NCI-H146 (cell line): ENCODE data around the gene SH3RF1.

Source experiments
- DNase-seq: peaks from one replicate; lab custom pipeline; 2025; lab: John Stamatoyannopoulos, UW

The SH3RF1 gene

DNA sequence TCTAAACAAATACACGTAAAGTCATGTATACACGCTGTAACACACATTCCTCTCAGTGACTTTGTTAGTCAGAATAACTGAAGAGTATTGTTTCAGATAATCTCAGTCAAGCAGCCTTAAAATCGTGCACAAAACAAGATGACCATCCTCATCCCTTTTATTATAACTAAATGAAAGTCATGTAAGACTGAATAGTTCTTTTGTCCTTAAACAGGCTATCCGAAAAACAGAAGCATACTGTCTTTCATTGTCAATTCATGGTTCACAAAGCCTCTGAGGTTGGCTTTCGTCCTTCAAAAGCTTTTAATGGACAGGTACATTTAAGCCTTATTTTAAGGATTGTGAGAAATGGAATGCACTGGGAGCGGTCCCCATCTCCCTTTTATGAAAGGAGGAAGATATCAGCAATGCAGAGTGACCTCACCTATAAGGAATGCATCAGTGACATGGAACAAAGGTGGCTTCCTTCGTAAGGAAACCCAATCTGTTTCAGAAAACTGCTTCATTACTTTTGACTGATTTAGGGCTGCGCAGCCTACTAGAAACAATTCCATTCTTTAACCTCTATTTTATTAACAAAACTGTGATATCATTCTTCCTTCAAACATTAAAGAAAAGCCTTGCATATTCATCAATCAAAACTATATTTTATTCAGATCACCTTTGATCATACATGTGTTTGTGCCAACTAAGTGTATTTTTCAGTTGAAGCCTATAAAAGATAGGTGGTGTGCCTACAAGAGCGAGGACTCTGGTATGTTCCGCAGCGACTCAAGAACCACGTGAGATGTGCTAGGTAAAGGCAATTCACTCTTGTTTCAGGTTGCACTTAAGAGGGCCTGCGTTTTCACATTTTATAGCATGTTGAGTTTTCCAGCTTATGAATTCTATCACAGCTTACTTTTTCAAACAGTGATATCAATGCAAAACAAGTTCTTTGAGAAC is 19.2 kb downstream of the SH3RF1 start:
- DNase-seq: no peak

DNA sequence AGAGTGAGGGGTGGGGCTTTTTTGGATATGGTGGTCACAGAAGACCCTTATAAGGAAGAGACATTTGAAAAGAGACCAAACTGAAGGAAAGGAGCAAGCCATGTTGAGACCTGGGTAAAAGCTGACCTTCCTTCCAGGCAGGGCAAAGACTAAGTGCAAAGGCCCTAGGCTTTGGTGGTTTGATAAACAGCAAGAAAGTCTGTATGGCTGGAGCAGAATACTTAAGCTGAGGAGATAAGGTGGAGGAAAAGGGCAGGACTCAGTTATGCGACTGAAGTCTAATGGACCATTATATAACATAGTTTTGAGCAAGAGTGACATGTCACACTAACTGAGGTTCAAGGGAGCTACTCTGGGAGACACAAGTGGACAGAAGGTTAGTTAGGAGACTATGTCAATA is 20.0 kb downstream of the SH3RF1 start:
- DNase-seq: no peak

DNA sequence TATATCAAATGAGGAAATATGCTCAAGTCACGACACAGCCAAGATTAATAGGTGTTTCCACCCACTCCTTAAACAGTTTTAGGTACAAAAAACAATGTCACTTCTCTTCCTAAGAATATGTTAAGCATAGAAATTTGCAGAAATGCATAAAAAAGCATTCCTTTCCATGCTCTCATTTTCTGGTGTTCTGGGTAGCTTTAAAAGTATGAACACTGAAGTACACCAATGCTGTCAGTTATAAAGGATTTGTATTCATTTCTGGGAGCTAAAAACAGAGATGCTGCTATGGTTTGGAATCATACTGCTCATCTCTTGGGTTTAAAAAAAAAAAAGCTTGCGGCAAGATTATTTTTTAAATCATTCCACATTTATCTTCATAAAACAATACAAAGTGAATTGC is 20.8 kb downstream of the SH3RF1 start:
- DNase-seq: no peak

DNA sequence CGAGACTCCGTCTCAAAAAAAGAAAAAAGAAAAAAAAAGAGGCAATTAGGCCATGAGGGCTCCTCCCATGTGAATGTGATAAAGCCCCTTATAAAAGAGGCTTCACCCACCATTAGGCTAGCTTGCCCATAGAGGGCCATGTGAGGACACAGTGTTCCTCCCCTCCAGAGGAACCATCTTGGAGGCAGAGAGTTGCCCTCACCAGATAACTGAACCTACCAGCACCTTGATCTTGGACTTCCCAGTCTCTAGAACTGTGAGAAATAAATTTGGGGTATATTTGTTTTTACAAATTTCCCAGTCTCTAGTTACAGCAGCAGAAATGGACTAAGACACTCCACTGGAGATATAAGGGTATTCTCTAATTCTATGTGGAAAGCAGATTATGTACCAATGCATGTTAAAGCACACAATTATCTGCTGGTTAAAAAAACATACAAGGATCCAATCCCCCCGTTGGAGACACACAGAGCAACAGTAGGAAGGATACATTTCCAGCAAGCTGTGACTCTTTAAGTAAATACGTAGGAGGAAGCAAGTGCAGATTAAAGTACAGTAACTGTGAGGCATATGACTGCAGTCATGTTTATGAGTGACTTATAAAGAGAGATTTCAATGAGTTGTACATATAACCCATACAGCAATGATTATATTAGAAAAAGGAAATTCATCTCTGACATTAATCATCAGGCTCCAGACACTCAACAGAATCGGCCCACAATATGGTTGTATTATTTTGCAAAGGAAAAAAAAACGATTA is 21.4 kb downstream of the SH3RF1 start:
- DNase-seq: no peak

DNA sequence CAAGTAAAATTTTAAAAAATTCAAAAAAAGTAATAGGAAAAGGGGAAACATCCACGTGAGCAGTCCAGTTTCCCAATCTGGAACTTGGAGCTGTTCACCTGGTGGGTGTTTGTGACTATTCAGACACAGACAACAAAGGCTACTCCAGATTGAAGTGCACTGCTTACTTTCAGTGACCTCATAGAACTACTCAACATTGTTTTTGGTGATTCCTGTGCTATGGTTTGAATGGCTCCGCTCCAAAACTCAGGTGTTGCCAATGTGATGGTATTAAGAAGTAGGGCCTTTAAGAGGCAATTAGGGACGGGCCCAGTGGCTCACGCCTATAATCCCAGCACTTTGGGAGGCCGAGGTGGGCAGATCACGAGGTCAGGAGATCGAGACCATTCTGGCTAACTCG is 22.1 kb downstream of the SH3RF1 start:
- no peak for DNase-seq

DNA sequence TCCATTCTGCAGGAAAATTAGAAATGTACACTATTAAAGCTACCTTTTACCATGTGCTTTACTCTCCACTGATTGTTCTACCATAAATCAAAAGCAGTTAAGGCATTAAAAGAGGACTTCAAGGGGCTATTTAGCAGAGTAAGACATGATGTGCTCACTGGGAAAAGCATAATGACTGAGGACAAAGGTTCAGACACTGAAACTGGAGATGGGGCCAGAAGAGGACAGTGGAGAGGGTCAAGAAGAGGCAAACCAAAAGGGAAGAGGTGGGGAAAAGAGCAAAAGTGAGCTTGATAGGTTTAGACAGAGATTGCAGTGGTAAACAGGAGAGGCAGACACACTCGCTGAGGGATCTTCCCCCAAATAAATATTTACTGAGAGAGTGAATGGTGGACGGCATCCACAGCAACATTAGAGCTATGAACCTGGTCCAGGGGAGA is 23.8 kb downstream of the SH3RF1 start:
- DNase-seq: no peak

DNA sequence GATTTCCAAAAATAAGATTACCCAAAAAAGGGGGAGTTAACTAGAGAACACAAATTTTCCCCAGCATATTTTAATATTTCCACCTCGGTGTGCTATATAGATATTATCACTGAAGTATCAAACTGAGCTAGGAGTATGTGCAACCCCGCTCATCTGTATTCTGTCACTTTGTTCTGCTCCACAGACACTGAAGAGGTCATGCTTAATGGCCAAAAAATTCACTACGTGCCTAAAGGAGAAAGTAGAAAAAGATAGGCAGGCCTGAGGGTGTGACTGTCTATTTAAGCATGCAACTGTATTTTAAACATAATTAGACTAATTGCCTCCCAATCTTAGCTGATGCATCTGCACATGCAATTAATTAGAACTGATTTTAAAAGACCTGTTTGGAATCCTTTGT is 24.5 kb downstream of the SH3RF1 start:
- no peak for DNase-seq

DNA sequence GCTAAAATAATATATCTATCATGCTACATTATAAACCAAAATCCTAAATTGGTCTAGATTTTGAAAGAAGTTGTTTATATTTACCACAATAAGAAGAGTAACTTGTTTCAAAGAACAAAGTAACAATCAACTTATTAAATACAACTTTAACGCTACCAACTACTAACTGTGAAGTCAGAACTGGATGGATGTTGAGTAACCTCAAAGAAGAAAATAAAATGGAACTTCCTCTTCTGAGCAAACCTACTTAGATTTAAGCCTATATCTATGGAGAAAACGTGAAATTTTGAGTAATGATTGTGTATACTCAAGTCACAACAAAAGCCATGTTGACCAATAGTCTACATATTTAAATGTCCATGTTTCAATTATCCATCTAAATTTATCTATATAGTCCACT is 25.7 kb downstream of the SH3RF1 start:
- DNase-seq: no peak

DNA sequence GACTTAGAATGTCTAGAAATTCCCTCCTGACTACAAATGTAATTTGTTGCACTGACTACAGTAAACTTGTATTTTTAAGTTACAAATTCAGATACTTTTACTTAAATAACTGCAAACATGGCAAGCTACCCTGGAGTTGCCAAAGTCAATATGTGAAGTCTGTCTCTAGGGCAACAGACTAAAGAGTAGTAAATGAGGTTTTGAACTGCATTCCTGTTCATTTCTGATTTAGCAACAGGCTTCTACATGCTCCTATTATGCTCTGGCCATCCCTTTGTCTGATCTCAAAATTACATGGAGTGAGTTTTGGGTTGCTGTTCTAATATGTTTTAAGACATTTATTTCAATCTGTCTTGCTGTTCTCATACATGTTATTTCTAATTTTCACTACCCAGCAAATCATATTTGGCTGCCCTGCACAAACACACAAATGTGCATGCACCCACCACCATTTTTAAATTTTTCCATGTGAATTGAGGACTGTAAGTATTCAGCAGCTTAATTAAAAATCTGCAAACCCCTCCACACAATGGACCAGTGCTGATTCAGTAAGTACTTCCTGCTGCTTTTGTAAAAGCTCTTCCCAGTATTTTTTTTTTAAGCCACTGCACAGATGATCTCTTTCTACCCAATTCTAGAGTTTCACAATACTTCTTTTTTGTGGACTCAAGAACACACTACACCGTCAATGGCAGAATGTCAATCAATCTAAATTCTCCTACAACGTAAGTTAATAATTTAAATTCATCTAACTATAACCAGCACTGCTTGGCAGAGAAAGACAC is 26.7 kb downstream of the SH3RF1 start:
- no peak for DNase-seq

DNA sequence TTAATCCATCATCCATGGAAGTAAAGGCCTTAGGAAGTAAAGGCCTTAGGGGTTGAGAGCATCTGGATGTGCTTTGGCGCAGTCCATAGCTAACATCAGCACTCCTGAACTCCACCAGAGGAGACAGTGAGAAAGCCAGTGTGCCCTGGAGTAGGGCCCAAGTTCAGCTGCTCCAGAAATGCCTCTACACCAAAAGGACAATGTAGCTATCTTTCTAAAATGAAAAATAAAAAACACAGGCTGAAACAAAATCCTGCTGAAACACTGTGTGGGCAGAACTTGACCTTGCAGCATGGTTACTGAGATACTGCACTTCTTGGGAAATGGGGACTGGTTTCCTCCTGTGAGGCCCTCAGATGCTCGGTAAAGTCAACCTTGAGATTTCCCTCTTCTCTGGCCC is 29.3 kb downstream of the SH3RF1 start:
- DNase-seq: no peak

DNA sequence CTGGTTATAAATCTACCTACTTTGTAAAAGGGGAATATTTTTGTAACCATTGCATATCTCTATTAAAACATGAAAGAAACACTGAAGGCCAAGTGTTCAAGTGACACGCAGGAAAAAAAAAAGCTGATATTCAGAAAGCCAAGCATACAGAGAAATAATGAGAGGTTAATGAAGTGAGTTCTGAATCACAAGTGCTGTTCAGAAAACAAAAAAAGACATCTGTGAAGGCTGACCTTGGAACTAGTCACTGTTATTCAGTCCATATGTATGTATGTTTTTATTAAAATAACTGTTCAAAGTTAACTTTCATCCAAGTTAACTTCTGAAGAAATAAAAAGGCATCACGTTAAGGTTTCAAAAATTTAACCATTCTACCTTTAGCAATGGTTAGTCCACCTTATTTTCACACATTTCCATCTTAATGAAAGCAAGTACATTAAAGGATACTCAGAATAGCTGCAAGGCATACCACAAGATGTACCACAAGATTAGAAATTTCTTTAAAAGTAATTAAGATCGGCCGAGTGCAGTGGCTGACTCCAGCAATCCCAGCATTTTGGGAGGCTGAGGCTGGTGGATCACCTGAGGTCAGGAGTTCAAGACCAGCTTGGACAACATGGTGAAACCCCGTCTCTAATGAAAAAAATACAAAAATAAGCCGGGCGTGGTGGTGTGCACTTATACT is 31.4 kb downstream of the SH3RF1 start:
- no peak for DNase-seq

DNA sequence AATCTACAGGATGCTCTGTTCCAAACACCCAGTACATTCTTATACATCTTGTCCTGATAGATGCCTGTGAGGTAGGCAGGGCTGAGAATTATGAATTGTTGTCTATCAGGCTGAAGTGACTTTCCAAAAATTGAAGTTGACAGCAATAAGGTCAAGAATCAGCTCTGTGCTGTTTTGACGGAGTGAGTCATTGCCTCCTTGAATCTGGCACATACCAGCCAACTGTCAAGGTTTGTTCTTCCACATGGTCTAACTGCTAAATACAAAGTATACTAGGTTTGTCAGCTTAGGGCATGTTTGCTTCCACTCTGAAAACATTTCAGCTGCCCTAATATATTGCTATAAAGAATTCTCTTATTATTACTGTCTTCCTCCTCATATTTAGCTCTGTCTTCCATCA is 32.3 kb downstream of the SH3RF1 start:
- no peak for DNase-seq

DNA sequence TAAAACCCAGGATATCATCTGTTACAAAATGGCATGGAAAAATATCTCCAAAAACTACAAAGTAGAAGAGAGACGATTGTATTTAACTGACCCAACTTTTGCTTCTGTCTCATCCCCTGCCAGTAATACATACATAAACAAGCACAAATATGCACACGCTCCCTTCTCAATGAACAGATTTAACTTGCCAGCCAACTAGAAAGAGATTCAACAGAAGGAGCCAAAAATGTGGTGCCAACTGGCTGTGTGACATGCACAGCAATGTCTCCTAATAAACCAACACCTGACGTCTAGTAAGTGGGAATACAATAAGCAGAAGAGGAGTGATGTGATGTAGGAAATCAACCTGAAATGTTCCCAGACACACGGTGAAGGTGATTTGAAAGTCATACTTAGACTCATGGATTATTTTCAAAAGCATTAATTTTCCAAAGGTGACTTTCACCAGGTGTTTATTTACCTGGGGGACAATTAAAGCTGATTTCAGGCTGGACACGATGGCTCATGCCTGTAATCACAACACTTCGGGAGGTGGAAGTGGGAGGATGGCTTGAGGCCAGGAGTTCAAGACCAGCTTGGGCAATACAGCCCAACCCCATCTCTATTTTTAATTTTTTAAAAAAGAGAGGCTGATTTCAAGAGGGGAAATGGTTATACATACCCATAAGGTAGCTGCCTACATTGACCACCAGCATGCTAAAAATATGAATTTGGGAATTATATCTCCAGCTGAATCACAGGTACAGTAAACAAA is 33.7 kb downstream of the SH3RF1 start:
- DNase-seq: no peak

DNA sequence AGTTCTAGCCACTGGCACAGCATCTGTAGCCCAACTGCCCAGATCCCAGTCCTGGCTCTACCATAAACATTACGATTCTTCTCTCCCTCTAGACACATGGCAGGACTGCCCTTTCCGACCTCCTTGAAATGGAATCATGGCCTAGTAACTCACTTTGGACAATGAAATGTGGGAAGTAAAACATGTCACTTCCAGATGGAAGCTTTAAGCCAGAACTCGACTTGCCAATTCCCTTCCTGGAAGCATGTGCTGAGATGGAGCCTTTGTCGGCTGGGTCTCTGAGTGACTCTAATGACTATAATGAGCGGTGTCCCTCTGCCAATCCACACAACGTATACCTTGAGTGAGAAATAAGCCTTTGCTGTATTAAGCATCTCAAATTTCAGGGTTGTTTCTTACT is 34.7 kb downstream of the SH3RF1 start:
- DNase-seq: no peak

DNA sequence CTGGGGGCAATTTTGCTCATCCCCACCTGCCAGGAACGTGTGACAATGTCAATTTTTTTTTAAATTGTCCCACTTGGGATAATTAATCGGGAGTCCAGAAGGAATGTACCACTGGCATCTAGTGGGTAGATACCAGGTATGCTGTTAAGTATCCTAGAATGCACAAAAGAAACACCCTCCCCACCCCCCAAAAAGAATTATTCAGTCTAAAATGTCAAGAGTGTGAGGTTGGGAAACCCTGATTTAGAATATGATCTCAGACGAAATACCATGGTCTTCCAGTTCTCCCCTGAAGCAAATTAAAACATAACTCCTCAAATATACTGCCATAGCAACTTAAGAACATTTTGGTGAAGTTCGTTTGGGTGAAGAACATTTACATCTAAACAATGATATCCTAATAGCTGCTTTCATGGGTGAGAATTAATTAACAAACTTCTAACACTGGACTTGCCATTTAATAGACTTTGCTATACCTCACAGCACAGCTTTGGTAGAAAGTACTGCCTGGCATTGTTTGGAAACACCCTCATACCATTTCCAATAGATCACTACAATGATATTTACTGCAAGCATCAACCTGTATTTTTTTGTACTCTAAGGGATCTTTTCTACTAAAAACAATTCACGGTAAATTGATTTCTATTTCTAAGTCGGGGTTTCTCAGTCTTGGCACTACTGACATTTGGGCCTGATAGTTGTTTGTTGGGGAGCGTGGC is 36.5 kb downstream of the SH3RF1 start:
- DNase-seq: no peak

DNA sequence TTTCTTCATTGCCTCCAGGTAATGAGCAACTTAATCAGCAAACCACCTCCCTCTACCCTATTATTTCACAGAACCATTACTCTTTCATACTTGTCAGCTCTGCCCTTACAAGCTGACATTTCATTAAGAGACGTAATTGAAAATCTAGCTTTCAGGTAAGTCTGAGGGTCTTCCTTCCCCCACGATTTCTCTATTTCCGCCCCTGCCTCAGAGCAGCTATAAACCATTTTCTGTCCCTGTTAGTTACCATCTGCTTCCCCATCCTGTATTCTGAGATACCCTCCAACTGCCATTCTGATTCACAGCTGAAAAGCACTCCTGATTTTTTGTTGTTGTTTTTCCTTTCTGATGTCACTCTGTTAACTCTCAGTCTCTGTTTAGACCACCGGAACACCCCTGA is 37.1 kb downstream of the SH3RF1 start:
- no peak for DNase-seq

DNA sequence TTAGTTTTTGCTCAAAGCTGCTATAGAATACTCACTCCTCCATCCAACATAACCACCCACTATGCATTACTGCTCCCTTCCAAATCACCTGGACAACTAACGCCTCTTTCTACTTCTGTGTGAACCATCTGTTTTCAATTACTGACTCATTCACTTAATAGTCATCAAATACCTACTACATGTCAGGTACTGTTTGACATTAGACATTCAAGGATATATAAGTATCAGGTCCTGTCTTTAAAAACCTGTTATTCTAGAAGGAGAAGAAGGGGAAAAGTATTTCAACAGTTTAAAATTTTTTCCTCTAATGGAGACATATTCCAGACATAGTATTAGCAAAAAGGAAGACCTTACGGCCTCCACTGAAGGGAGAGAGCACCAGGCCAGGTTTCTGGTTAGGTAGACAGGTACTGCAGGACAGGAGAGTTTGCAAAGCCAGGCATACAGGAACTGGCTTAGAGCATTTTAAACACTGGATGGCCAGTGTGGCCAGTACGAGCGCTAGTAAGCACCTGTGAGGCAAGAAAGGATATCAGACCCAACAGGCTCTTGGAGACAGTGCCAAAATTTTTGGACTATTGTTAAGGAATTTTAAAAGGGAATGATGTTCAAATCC is 39.0 kb downstream of the SH3RF1 start:
- DNase-seq: no peak

DNA sequence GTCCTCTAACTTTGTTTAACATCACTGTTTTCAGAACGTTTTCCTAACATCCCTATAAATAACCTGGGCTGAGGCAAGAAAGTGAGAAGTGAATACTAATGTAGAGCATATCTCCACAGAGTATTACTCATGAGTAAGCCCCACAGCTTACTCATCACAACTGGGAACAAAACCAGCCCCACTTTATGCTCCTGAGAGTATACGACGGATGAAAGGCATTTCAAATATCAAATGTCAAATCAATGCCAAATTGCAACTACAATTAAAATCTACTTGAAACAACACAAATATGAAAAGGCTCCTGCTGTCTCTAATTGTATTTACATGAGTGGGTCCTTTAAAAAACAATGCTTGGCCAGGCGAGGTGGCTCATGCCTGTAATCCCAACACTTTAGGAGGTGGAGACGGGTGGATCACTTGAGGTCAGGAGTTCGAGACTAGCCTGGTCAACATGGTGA is 41.2 kb downstream of the SH3RF1 start:
- DNase-seq: peak; percentile 38

DNA sequence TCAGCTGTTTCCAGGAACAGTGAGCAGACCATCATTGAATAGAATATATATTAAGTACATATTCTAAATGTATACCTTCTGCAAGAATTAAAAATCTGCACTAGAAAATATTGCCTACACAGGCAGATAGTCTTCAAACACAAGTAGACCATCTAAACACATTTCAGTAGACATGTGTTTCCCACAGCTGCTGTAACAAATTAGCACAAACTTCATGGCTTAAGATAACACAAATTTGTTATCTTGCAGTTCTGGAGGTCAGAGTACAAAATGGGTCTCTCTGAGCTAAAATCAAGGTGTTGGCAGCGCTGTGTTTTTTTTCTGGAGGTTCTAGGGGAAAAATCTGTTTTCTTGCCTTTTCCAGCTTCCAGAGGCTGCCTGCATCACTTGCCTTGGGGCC is 42.7 kb downstream of the SH3RF1 start:
- no peak for DNase-seq

DNA sequence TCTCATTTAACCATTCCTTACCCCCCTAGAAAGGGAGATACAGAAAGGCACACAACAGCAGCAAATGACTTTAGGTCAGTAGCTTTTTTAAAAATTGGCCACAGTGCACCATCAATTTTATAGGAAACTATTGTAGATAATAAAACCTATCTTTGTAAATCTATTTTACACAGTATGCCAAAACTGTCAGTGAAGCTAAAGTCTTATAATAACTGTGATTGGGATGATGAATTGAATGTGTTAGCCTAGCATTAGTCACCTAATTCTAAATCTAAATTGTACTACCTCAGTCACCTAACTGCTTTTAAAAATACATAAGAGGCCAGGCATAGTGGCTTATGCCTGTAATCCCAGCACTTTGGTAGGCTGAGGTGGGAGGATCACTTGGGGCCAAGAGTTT is 44.2 kb downstream of the SH3RF1 start:
- no peak for DNase-seq
